ENCODE measurements around the gene AOPEP.

AOPEP gene

GRCh38 chr9:95012035-95012708 is 285.7 kb downstream of the AOPEP start:
- Histone ChIP-seq H3K36me3 (ENCODE audit: insufficient read depth, low read length) (peaks cover 23% of the 10 kb centered on the region), H3K4me1 (ENCODE audit: insufficient read depth, low read length, severe bottlenecking) (no peaks in the 10 kb centered on the region), H3K4me2 (ENCODE audit: low read length) (no peak overlapping the region), H3K27ac (ENCODE audit: low read depth, low read length, poor library complexity, severe bottlenecking) (no peak overlapping the region), H3K9ac (ENCODE audit: low read length) (no peak overlapping the region), H3K79me2 (ENCODE audit: insufficient read depth, low read length) (no peaks in the 10 kb centered on the region), H3K4me3 (ENCODE audit: low read depth, low read length, poor library complexity, severe bottlenecking) (no peak overlapping the region), H3K9me2 (ENCODE audit: low read depth, low read length) (no peaks in the 10 kb centered on the region), H3F3A (ENCODE audit: insufficient read depth, low read length) (no peaks in the 10 kb centered on the region), H3K9me3 (ENCODE audit: low read length) (no peaks in the 10 kb centered on the region), H3K27me3 (ENCODE audit: insufficient read depth, low read length) (no peaks in the 10 kb centered on the region), H2AFZ (ENCODE audit: low read length) (no peak overlapping the region), H4K20me1 (ENCODE audit: insufficient read depth, low read length) (no peaks in the 10 kb centered on the region)
- no peak for TF ChIP-seq CTCF (IDR thresholded peaks at IDR 0.05; ENCODE audit: low read length)
- TF ChIP-seq EZH2 (IDR thresholded peaks at IDR 0.05; ENCODE audit: borderline replicate concordance, low read length), result no peak

DNA sequence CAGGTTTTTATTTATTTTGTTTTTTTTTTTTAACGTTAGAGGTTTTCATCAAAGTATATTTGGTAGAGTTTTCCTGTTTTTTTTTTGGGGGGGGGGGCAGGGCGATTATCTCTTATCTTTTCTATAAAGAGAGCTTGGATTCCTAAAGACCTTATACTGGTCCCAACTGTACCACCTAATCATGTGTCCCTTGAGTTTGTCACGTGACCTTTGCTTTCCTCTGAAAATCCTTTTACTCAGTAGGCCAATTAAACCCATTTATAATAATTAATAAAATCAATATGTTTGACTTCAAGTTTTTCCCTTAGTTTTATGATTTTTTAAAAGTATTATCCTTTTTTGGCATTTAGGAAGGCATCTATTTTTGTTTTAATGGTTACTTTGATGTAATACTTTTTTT is 286.4 kb downstream of the AOPEP start:
- H2AFZ ChIP-seq (ENCODE audit: low read length), result no peak overlapping the region
- no peaks in the 10 kb centered on the region for H3F3A ChIP-seq (ENCODE audit: insufficient read depth, low read length)
- H3K4me3 ChIP-seq (ENCODE audit: low read depth, low read length, poor library complexity, severe bottlenecking), result no peak overlapping the region
- no peaks in the 10 kb centered on the region for H3K4me1 ChIP-seq (ENCODE audit: insufficient read depth, low read length, severe bottlenecking)
- H3K36me3 ChIP-seq (ENCODE audit: insufficient read depth, low read length), result peaks cover 29% of the 10 kb centered on the region
- H3K9ac ChIP-seq (ENCODE audit: low read length), result no peak overlapping the region
- H3K9me2 ChIP-seq (ENCODE audit: low read depth, low read length), result no peaks in the 10 kb centered on the region
- no peak overlapping the region for H3K27ac ChIP-seq (ENCODE audit: low read depth, low read length, poor library complexity, severe bottlenecking)
- H4K20me1 ChIP-seq (ENCODE audit: insufficient read depth, low read length), result no peaks in the 10 kb centered on the region
- no peaks in the 10 kb centered on the region for H3K79me2 ChIP-seq (ENCODE audit: insufficient read depth, low read length)
- TF ChIP-seq EZH2 (IDR thresholded peaks at IDR 0.05; ENCODE audit: borderline replicate concordance, low read length) (no peak), CTCF (IDR thresholded peaks at IDR 0.05; ENCODE audit: low read length) (no peak)
- H3K27me3 ChIP-seq (ENCODE audit: insufficient read depth, low read length), result no peaks in the 10 kb centered on the region
- H3K4me2 ChIP-seq (ENCODE audit: low read length), result no peak overlapping the region
- no peaks in the 10 kb centered on the region for H3K9me3 ChIP-seq (ENCODE audit: low read length)

- Histone ChIP-seq H2AFZ (ENCODE audit: low read length) (no peak overlapping the region), H3K9me2 (ENCODE audit: low read depth, low read length) (no peaks in the 10 kb centered on the region), H3K4me3 (ENCODE audit: low read depth, low read length, poor library complexity, severe bottlenecking) (no peak overlapping the region), H3K9ac (ENCODE audit: low read length) (no peak overlapping the region), H3K4me2 (ENCODE audit: low read length) (no peak overlapping the region), H3K36me3 (ENCODE audit: insufficient read depth, low read length) (peaks cover 35% of the 10 kb centered on the region), H3F3A (ENCODE audit: insufficient read depth, low read length) (no peaks in the 10 kb centered on the region), H3K27me3 (ENCODE audit: insufficient read depth, low read length) (no peaks in the 10 kb centered on the region), H3K27ac (ENCODE audit: low read depth, low read length, poor library complexity, severe bottlenecking) (no peak overlapping the region), H3K9me3 (ENCODE audit: low read length) (no peaks in the 10 kb centered on the region), H3K79me2 (ENCODE audit: insufficient read depth, low read length) (no peaks in the 10 kb centered on the region), H3K4me1 (ENCODE audit: insufficient read depth, low read length, severe bottlenecking) (no peaks in the 10 kb centered on the region), H4K20me1 (ENCODE audit: insufficient read depth, low read length) (no peaks in the 10 kb centered on the region)
- TF ChIP-seq EZH2 (IDR thresholded peaks at IDR 0.05; ENCODE audit: borderline replicate concordance, low read length) (no peak), CTCF (IDR thresholded peaks at IDR 0.05; ENCODE audit: low read length) (no peak)
Observed at GRCh38 chr9:95014917-95015316, 288.4 kb downstream of the AOPEP start.

Data from OCI-LY1 (cell line).